GM19238 (cell line): ENCODE data around the gene MTF1.

Experiments
- DNase-seq: peaks from one replicate; pipeline ENCODE4 v3.0.0; 2011; ENCODE audit warnings: low spot score; ENCODE audit not compliant: insufficient read length

MTF1 gene

DNA sequence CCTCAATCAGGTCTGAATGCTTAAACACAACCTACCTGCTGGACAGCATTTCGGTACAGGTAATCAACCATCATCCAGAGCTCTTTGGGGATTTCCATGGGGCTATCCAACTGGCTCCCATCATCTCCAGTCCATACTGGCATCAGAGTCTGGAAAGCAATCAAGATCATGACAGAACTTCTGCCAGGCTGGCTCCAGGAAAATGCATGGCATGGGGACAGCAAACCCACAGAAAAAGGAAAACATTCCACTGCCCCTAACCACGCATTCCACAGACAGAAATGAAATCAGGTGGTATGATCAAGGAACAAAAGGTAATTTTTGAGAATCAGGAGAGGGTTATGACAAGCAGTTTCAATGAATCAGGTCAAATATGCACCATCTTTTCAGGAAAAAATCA, 9.1 kb upstream of the MTF1 start:
- no peak for DNase-seq

DNA sequence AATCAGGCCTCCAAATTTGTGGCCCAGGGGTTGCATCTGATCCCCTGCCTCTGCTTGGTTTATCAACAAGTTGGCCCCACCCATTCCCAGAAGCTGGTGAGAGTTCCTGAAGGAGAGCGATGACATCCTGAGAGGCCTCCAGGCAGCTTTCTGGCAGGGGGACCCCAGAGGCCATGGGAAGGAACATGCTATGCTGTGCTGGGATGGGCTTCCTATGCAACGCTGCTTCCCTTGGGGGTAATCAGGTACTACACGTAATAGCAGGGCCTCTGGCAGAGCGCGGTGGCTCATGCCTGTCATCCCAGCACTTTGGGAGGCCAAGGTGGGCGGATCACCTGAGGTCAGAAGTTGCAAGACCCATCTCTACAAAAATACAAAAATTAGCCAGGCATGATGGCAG, 8.4 kb upstream of the MTF1 start:
- DNase-seq: no peak

- DNase-seq: no peak
These were observed 7.1 kb upstream of the MTF1 start for GRCh38 chr1:37866491-37866890.

DNA sequence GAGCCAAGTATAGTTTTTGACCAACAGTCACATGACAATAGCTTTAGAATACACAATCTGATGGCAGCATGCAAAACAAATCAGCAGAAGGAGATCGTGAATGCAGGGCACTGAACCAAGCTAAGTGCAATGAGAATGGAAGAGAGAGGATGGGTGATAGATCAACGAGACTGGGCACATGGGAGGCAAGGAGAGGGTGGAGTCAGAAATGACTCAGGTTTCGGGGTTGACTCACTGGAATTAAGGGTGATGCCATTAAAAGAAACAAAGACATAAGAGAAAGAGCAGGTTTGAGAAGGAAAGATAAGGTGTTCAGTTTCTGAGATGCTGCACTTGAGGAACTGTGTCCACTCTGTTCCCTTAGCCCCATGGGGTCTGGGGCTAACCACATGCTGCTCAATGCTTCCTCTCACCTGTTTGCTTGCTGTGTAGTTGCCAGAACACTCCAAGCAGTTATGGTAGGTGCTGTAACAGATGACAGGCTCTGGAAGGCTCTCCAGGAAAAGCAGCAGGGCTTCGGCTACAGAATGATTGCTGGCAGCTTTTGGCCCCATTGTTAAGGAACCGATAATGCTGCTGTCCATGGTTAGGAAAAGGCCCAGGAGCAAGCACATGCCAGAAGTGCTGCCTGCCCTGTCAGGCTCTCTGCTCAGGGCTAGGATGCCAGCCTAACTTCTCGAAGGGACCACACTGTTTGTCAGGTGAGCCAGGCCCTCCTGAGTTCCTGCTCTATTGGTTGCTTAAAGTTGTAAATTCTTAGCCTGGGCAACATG, 6.1 kb upstream of the MTF1 start:
- DNase-seq: no peak

- DNase-seq: no peak
These were observed 2.9 kb upstream of the MTF1 start for GRCh38 chr1:37862330-37862729.

DNA sequence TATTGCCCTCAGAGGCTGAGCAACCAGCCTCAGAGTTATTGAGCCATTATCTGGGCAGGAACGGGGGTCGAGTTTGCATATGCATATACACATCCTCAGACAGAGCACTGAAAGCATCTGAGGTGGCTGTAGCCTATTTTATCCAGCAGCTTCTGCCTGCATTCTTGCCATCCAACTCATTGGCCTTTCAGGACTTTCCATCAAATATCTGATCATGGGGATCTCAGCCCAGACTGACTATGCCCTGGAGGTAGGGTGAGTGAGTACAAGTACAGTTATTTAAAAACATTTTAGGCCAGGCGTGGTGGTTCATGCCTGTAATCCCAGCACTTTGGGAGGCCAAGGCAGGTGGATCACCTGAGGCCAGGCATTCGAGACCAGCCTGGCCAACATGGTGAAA, 1.8 kb upstream of the MTF1 start:
- no peak for DNase-seq

- DNase-seq: no peak
These were observed 914 bp upstream of the MTF1 start for GRCh38 chr1:37860346-37860666.

GRCh38 chr1:37858931-37859506, 373 bp downstream of the MTF1 start:
- DNase-seq: no peak

DNA sequence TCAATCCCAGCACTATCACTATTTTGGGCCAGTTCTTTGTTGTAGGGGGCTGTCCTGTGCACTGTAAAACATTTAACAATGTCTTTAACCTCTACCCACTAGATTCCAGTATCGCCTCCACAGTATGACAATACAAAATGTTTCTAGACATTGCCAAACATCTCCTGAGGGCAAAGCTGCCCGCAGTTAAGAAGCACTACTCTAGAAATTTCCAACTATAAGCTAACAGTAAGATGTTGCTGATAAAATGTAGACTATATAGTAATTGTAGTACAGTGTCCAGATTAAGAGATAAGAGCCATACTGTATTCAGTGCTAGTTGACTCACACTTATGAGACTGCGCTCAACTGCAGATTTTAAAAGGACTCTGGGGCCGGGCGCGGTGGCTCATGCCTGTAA, 5.0 kb downstream of the MTF1 start:
- no peak for DNase-seq

DNA sequence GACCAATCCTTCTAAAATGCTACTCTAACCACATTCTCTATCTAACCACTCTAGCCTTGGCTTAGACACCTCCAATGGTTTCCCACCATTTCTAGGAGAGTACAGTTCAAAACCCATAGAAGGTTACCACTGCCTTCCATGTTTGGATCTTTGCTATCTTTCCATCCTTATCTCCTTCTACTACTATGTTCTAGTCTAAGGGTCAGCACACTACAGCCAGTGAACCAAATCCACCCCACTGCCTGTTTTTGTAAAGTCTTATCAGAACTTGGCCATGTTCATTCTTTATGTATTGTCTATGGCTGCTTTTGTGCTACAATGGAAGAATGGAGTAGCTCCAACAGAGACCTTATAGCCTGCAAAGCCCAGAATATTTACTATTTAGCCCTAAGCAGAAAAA, 6.2 kb downstream of the MTF1 start:
- DNase-seq: no peak

- no peak for DNase-seq
These were observed 7.6 kb downstream of the MTF1 start for GRCh38 chr1:37851782-37852210.

DNA sequence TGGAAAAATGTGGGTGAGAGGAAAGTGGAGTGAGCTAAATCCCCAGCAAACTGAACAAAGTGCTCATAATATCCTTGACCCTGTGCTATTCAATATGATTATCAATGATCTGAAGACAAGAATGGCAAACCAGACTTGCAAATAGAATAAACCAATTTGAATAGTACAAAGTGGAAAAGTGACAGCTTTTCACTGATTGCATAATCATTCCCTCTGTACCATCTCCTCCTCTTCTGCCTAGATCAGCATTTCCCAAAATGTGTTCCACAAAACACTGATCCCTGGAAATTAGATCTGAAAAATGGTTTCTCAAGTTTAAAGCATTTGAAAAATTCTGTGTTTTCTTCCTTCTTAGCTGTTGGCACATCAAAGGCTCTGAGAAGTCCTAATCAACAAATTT, 8.1 kb downstream of the MTF1 start:
- DNase-seq: no peak

- DNase-seq: no peak
These were observed 8.9 kb downstream of the MTF1 start for GRCh38 chr1:37850352-37850955.

- DNase-seq: no peak
These were observed 9.9 kb downstream of the MTF1 start for GRCh38 chr1:37849480-37849879.

DNA sequence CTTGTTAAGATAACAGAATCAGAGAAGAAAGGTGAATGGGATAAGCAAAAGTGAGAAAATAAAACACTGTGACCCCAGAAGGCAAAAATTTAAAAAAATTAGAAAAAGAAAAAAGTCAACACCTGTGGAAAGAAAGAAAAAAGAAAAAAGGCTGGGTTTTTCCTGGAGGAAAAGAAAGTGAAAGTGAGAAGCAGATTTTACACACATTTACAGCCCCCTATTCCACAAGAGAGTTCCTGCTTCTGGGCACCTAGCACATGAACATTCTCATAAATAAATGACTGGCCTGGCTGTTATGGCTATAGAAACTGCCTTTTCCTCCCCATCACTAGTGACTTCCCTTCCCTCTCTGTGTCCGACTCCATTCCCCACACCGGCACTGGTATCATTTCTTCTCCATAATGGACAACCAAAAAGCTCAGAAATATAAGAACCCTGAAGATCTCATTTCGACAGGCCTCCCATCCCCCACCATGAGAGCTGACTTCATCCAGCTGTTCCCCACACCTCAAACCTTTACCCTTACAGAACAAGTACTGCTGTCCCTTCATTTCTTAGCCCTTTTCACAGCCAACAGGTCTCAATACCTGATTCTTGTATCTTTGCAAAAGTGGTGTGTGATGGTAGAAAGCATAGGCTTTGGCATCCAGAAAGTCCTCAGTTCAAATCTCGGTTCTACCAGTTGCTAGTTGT, 12.6 kb downstream of the MTF1 start:
- no peak for DNase-seq

DNA sequence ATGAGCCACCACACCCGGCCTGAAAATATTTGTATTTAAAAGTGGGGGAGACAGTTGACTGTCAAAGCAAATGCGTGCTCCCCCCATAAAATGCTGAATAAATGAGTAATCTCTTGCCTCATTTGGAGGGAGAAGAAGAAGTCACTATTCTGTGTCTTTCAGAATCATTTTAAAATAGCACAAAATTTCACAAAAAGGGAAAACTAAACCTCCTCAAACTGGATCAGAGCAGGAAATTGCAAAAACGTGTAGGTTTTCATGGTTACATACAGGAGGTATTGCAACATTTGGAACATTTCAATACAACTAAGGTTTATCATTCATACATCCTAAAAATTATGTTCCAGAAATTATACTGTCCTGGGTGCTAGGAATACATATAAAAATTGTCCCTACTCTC, 13.6 kb downstream of the MTF1 start:
- no peak for DNase-seq

- DNase-seq: no peak
These were observed 14.2 kb downstream of the MTF1 start for GRCh38 chr1:37845049-37845646.

DNA sequence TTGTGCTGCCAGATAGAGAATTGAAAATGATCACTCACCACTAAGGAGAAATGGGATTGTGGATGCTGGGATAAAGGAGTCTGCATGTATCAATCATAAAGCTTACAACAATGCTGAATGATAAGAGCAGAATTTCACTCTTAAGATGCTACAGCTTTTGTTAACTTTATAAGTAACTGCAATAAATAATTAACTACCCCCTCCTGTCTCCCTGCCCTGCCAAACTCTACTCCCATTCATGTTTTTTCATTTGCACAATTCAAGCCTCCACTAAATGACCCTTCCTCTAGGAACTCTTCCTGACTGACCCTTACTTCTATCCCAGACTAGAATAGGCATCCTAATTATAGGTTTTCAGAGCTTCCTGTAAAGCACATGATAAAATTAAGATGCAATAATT, 14.9 kb downstream of the MTF1 start:
- no peak for DNase-seq

DNA sequence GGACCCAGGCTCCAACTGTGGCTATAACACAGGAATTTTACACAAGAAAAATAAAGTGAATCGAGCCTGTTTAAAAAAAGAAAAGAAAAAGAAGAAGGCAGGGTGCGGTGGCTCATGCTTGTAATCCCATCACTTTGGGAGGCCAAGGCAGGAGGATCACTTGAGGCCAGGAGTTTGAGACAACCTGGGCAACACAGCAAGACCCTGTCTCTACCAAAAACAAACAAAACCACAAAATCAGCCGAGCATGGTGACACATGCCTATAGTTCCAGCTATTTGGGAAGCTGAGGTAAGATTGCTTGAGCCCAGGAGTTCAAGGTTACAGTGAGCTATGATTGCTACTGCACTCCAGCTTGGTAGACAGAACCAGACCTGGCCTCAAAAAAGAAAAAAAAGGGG, 17.7 kb downstream of the MTF1 start:
- no peak for DNase-seq

DNA sequence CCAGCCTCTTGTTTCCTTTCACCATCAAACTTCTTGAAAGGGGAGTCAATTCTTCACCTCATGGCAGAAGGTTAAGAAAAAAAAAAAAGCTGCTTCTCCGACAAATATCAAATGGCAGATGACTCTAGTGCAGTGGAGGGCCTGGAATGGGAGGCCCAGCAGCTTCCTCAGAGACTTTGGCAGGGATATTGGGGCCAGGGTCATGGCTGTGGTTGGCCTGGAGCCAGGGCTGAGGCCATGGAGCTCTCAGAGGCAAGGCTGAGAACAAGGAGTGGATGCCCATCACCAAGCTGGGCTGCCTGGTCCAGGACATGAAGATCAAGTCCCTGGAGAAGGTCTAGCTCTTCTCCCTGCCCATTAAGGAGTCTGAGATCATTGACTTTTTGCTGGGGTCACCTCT, 18.7 kb downstream of the MTF1 start:
- no peak for DNase-seq

- no peak for DNase-seq
These were observed 19.7 kb downstream of the MTF1 start for GRCh38 chr1:37839676-37840075.

DNA sequence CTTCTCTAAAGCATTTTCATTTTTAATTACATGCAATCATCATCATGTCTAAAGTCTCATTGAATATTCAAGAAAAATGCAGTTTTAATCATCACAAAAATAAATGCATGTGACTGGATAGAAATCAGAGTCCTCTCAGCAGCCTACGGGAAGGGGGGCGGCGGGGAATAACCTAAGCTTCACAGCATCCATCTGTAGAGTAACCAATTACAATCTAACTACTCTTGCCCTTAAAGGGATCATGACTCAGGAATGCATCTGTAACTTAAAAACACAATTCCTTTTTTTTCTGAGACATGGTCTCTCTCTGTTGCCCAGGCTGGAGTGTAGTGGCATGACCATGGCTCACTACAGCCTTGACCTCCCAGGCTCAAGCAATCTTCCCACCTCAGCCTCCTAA, 22.6 kb downstream of the MTF1 start:
- no peak for DNase-seq
